ENCODE results near the gene SCP2.

SCP2 gene

GRCh38 chr1:53043271-53043670, 116.2 kb downstream of the SCP2 start:
- no peak for DNase-seq (ENCODE audit: low spot score)

- DNase-seq (ENCODE audit: low spot score): no peak
Measured at GRCh38 chr1:53044926-53045325, 117.8 kb downstream of the SCP2 start.

- DNase-seq (ENCODE audit: low spot score): no peak
Measured at GRCh38 chr1:53046930-53047329, 119.9 kb downstream of the SCP2 start.

- no peak for DNase-seq (ENCODE audit: low spot score)
Measured at GRCh38 chr1:53047737-53048736, 121.0 kb downstream of the SCP2 start.

GRCh38 chr1:53048960-53049573, 122.0 kb downstream of the SCP2 start:
- no peak for DNase-seq (ENCODE audit: low spot score)

GRCh38 chr1:53049574-53049967, 122.5 kb downstream of the SCP2 start:
- no peak for DNase-seq (ENCODE audit: low spot score)

- DNase-seq (ENCODE audit: low spot score): no peak
Measured at GRCh38 chr1:53050310-53050709, 123.2 kb downstream of the SCP2 start.

- no peak for DNase-seq (ENCODE audit: low spot score)
Measured at GRCh38 chr1:53051676-53052075, 124.6 kb downstream of the SCP2 start.

- no peak for DNase-seq (ENCODE audit: low spot score)
Measured at GRCh38 chr1:53057127-53057526, 130.1 kb downstream of the SCP2 start.

- no peak for DNase-seq (ENCODE audit: low spot score)
Measured at GRCh38 chr1:53060579-53060978, 133.5 kb downstream of the SCP2 start.

- DNase-seq (ENCODE audit: low spot score): peak; percentile 79
Measured at GRCh38 chr1:53061123-53061858, 134.2 kb downstream of the SCP2 start.

- peak; percentile 74 for DNase-seq (ENCODE audit: low spot score)
Measured at GRCh38 chr1:53061859-53062707, 135.0 kb downstream of the SCP2 start, which contains the start of gene PODN. Gene PODN (plus strand): TSS chr1:53062213. CDS start chr1:53069856, 7,643 bp downstream.

- peak; percentile 65 for DNase-seq (ENCODE audit: low spot score)
Measured at GRCh38 chr1:53062708-53063591, 135.9 kb downstream of the SCP2 start.

GRCh38 chr1:53063744-53064515, 136.9 kb downstream of the SCP2 start:
- DNase-seq (ENCODE audit: low spot score): no peak

GRCh38 chr1:53065391-53065790, 138.3 kb downstream of the SCP2 start:
- no peak for DNase-seq (ENCODE audit: low spot score)

- DNase-seq (ENCODE audit: low spot score): no peak
Measured at GRCh38 chr1:53066488-53066887, 139.4 kb downstream of the SCP2 start.

- DNase-seq (ENCODE audit: low spot score): peak; percentile 59
Measured at GRCh38 chr1:53066891-53067738, 140.0 kb downstream of the SCP2 start.

GRCh38 chr1:53067886-53068285, 140.8 kb downstream of the SCP2 start:
- no peak for DNase-seq (ENCODE audit: low spot score)

All from left forelimb (tissue), 1 donor.